GM21737 (cell line): ENCODE results near the gene ZSWIM9.

ENCODE experiments used
- ATAC-seq: cut with Tn5 transposase; IDR thresholded peaks from one replicate; pipeline ENCODE4 v1.9.1; 2021; ENCODE audit warnings: mild to moderate bottlenecking, moderate library complexity; ENCODE audit not compliant: unreplicated experiment

The ZSWIM9 gene

GRCh38 chr19:48169939-48170803, at the start of gene ZSWIM9, which contains the start of gene LIG1:
TSS of gene ZSWIM9 (plus strand) at chr19:48170680. CDS start at chr19:48171803, 1,123 bp downstream.
TSS of gene LIG1 (minus strand) at chr19:48170344. CDS start at chr19:48165566, 4,778 bp downstream.
- peak; percentile 77 for ATAC-seq

GRCh38 chr19:48121066-48121465, 49.4 kb upstream of the ZSWIM9 start:
- ATAC-seq, result no peak

GRCh38 chr19:48121909-48122371, 48.5 kb upstream of the ZSWIM9 start:
- peak; percentile 57 for ATAC-seq

DNA sequence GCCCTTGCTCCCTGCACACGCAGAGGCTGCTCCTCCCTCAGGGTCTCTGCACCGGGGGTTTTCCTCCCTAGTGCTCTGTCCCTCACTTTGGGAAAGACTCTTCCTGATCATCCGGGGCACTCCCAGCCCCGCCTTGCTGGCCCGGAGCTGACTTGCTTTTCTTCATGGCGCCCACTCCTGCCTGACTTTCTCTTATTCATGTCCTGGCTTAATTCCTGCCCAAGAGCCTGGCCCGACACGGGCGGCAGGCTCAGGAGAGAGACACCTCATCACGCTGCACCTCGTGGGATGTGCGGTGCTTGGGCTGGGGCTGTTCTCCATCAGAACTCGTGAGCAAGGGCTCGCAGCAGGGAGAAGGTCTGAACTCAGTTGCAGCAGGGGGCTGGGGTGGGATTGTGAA, 48.1 kb upstream of the ZSWIM9 start:
- no peak for ATAC-seq

- ATAC-seq, result no peak
These were observed 46.4 kb upstream of the ZSWIM9 start for GRCh38 chr19:48123907-48124651.

- no peak for ATAC-seq
These were observed 42.9 kb upstream of the ZSWIM9 start for GRCh38 chr19:48127561-48127960.

- no peak for ATAC-seq
These were observed 37.4 kb upstream of the ZSWIM9 start for GRCh38 chr19:48133094-48133493.

GRCh38 chr19:48135411-48135810, 35.1 kb upstream of the ZSWIM9 start:
- no peak for ATAC-seq

DNA sequence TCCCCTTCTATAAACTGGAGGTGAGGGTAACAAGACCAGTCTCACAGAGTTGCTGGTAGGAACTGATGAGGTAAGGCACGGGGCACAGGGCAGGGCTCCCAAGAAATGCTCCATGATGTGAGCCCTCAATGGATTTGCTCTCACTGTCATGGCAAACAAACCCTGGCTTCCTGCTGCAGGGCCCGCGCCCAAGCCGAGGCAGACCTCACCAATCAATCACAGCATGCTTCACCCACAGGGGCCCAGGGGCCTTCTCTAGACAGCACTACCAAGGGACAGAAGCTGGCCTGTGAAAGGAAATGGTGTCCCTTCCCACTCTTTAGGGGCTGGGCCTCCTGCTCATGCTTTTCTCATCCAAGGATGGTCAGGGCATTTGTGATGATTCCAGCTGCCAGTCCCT, 33.9 kb upstream of the ZSWIM9 start:
- no peak for ATAC-seq

DNA sequence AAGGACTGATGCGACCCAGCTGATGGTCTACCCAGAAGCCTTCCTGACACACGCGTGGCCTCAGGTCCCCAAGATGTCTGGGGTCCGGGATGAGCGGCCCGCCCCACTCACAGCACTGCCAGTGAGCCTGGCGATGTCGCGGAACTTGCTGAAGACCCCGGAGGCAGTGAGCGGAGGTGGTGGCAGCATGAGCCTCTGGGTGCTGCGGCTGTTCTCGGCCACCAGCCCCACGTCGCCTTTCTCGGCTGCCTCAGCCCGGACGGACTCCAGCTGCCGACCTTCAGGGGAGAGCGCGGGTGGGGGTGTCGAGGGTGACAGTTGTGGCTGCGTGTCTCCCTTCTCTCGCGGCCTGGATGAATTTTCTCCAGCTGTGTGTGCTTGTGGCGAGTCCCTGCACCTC, 33.1 kb upstream of the ZSWIM9 start:
- no peak for ATAC-seq

DNA sequence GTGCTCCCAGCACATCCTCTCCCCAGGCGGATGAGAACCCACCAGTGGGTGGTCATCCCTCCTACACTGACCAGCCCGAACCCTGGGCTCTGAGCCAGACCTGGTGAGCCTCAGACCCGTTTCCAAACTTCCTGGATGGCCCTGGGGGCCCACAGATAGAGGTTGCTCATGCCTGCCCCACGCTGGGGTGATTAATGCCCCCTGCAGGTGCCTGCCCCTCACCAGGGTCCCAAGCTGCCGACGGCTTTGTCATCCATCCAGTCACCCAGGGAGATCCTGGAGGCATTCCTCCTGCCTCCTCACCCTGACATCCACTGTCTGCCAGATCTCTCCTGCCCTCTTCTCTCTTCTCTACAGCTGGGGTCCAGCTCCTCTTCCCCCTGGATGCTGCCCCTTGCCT, 31.4 kb upstream of the ZSWIM9 start:
- no peak for ATAC-seq

GRCh38 chr19:48147597-48148175, 22.8 kb upstream of the ZSWIM9 start:
- ATAC-seq, result no peak

GRCh38 chr19:48148576-48148975, 21.9 kb upstream of the ZSWIM9 start:
- ATAC-seq, result no peak

DNA sequence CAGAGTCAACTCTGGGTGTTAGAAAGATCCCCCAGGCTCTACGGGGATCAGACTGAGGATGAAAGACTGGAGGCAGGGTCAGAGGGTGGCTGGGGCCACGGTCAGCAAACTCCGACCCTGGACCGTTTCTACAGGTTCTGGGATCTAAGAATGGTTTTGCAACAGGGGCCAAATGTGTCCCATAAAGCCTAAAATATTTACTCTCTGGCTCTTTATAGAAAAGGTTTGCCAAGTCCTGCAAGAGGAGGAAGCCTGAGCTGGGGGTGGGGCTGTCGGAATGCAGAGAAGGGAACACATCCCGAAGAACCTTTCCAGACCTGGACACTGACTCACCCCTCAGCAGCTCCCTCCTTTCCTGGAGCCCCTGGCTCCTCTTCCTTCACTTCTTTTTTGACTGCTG, 21.1 kb upstream of the ZSWIM9 start:
- no peak for ATAC-seq

- ATAC-seq, result no peak
These were observed 17.9 kb upstream of the ZSWIM9 start for GRCh38 chr19:48152551-48152950.

DNA sequence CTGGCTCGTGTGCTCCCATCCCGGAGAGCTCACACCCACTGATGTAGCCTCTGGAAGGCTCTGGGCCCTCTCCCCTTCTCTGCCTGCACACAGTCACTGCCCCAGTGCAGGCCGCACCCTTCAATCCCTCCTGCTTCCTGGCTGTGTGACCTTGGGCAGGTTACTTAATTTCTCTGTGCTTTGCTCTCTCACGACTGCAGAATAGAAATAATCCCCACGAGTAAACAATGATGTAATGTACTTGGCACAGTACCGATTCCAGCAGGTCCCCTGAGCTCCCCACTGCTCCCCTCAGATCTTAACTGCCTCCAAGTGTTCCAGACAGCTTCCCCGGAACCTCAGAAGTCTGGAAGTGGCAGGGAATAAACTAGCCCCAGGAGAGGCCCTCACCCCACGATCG, 16.5 kb upstream of the ZSWIM9 start:
- ATAC-seq, result no peak

DNA sequence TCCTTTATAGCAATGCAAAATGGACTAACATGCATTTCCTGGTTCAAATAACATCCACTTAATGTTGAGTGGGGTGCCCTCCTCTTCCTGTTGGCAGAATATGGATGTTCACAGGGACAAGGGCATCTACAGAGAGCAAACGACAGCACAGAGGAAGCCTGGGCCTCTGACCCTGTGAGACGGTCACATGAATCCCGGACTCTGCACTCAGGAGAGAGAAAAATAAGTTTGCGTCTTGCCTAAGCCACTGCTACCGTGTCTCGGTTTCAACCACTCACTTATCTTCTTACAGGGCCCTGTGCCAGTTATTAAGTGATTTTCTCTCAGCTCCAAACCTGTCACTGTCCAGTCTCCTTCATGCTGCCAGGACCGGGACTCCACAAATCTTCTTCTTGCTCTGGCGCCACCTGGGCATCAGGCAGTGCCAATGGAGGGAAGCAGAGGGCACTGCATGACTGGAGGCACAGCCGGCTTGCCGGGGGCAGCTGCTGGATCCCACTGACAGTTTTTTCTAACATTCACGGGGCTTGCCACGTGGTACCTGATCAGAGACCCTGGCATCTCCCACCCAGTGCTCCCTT, 12.2 kb upstream of the ZSWIM9 start:
- no peak for ATAC-seq

DNA sequence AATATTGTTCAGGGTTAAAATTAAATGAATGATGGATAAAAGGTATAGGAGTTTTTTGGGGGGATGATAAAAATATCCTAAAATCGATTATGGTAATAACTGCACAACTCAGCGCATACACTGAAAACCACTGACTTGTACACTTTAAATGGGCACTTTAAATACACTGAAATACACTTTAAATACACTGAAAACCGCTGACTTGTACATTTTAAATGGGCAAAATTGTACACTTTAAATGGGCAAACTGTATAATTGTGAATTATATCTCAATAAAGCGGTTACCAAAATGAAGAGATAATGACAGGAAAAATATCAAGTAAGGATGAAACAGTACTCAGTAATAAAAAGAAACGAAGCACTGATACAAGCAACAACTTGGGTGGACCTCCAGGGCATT, 1.8 kb upstream of the ZSWIM9 start:
- no peak for ATAC-seq

GRCh38 chr19:48169578-48169938, 922 bp upstream of the ZSWIM9 start:
- ATAC-seq, result peak; percentile 28

DNA sequence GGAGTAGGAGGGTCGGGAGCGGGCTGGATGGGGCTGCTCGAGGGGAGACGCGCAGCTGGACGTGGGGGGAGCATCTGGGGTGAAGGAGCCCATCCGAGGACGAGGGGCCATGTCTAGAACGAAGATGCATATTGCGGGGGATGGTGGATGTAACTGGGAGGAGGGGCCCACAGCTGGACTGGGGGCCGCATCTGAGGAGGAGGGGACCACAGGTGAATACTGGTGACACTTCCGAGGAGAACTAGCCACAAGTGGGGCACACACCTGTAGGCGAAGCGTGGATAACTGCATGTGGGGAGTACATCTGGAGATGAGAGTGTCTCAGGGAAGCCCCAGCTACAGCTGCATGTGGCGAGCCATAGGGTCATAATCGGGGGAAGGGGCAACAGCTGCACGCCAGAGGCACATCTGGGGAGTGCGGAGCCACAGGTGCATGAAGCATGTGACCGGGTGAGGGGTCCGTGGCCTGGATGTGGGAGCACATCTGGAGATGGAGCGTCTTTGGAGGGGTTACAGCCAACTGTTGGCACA, 402 bp downstream of the ZSWIM9 start:
- ATAC-seq, result no peak

GRCh38 chr19:48171710-48172109, 1.2 kb downstream of the ZSWIM9 start:
- ATAC-seq, result no peak
